NOMO-1 treated with dmso at 0.1 percent for 144 hours (cell line): ENCODE measurements around the gene SLC17A7.
A peak's percentile ranks its signal among the peaks of the same experiment; 100 is the strongest.

Experiments used
- DNase-seq: peaks from one replicate; lab custom pipeline; 2025; ENCODE audit not compliant: unreplicated experiment; lab: John Stamatoyannopoulos, UW

The SLC17A7 gene

GRCh38 chr19:49411681-49412326 lies 29.5 kb downstream of the SLC17A7 start:
- DNase-seq: no peak

GRCh38 chr19:49409441-49410029 lies 31.8 kb downstream of the SLC17A7 start:
- DNase-seq: peak; percentile 67

DNA sequence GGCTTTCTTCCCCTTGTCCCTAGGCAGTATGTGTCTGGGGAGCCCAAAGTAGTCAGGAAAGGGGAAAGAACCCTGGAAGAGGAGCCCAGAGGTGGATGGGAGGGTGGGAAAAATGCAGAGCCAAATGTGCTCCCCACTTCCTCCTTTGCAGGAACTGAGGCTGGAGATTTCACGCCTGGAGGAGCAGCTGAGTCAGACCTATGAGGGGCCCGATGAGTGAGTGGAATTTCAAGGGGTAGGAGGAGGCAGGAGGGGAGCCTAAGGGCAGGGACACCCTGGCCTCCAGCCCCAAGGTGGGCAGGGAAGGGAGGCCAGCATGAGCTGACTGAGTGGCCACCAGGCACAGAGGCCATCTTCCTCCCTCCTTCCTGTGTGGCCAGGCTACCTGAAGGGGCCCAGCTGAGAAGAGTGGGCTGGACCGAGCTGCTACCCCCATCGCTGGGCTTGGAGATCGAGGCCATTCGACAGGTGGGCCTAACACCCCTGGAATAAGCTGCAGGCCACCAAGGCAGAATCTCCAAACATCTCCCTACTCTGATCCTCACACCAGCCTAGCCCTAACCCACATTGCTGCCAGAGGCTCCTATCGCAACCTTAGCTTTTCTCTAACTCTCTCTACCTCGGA lies 32.4 kb downstream of the SLC17A7 start:
- DNase-seq: no peak

GRCh38 chr19:49407482-49408015 lies 33.8 kb downstream of the SLC17A7 start:
- DNase-seq: no peak

- no peak for DNase-seq
These were observed 34.2 kb downstream of the SLC17A7 start for GRCh38 chr19:49407079-49407478.

DNA sequence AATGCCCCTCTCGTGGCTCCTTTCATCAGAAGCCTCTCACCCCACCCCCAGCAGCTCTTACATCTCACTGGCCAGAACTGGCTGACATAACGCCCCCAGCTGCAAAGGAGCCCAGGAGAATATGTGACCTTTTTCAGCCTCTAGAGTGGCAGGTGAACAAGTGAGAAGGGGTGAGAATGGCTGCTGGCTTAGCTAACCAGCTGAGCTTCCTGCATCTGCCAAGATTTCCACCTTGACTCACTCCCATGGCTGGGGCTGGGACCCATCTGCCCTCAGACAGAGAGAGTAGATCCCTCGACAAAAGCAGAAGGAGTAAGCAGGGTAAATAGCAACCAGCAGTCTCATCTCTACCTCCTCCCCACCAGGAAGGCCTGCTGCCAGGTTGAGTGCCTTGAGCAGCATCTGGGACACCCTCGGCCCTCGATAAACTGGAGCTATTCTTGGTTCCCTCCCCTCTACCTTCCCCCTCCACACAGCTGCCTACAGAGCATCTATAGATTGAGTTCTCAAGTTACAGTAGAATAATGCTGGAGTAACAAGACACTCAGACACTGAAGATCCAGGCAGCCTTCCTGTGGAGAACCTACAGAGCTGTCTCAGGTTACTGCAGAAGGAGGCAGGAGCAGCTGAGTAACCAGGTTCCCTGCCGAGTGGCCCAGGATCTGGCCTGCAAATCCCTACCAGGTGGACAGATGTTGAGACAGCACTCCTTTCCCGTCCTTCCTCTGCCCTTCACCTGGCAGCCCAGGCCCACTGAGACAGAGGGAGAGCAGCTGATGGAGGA lies 37.7 kb downstream of the SLC17A7 start:
- DNase-seq: no peak

- no peak for DNase-seq
These were observed 41.3 kb downstream of the SLC17A7 start for GRCh38 chr19:49400029-49400428.

GRCh38 chr19:49398931-49399330 lies 42.4 kb downstream of the SLC17A7 start:
- DNase-seq: no peak

- DNase-seq: no peak
These were observed 43.2 kb downstream of the SLC17A7 start for GRCh38 chr19:49398001-49398615.

GRCh38 chr19:49396738-49397505 lies 44.4 kb downstream of the SLC17A7 start:
- no peak for DNase-seq

GRCh38 chr19:49395581-49396407 lies 45.5 kb downstream of the SLC17A7 start:
- no peak for DNase-seq

DNA sequence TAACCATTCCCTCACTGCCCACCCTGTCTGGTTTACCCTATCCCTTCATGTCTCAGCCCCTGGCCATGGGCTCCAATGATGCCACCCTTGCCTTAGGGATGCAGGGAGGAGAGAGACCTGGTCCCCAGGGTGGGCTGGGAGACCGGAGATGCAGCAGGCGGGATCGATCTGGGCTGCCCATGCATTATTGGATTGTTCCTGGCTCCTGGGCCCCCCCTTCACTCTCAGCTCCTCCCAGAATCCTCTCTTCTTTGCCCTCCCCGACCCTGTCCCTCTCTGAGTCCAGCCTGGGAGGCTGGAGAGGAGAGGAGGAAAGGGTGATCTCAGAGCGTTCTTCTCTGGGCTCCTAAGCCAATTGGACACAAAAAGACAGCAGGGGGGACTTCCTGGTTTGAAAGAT lies 47.4 kb downstream of the SLC17A7 start:
- DNase-seq: no peak

DNA sequence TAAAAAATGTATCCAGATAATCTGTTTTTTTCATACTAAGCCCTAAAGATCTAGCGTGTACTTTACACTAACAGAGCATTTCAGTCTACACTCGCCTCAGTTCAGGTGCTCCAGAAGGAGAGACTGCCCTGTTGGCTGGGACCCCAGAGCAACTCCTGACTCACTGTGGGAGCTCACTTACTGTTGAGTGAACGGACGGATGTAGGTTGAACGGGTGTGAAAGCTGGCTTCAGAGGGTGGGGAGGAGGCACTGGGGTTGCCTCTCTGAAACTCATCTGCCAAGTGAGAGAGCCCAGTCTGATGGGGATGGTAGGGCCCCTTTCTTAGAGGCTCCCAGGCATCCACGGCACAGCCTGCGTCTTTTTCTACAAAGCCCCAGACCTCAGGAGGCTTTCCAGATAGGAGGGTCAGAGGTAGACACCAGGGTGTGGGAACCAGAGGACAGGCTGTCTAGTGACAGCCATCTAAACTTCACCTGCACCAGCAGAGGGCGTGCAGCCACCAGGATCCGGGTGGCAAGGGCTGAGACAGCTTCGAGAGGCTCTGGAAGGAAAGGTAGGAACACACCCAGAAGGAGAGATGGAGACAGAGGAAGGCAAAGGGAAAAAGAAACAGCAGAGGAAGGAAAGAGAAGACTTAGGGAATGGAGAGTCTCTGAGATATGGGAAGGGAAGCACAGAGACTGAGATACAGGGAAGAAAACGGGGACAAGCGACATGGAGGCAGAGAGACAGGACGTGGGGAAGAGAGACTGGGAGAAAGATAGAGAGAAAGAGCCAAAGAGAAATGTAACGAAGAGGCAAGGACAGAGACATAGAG lies 49.5 kb downstream of the SLC17A7 start:
- DNase-seq: peak; percentile 42

DNA sequence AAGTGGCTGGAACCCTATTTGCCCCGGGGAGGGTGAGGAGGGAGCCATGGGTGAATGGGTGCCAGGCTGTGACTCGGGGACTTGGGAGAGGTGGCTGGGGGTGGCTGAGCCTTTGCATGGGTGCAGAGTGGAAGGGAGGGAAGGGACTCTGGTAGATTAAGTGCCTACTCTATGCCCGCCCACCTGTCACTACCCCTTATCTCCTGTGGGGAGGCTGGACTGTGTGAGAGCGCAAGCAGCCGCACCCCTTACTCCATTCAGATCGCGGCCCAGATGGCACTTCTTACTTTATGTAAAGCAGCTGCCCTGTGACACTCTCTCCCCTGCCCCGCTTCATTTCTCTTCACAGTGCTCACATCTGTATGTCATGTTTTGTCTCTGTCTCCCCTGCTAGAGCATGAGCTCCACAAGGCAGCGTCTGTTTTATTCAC lies 50.4 kb downstream of the SLC17A7 start:
- no peak for DNase-seq

DNA sequence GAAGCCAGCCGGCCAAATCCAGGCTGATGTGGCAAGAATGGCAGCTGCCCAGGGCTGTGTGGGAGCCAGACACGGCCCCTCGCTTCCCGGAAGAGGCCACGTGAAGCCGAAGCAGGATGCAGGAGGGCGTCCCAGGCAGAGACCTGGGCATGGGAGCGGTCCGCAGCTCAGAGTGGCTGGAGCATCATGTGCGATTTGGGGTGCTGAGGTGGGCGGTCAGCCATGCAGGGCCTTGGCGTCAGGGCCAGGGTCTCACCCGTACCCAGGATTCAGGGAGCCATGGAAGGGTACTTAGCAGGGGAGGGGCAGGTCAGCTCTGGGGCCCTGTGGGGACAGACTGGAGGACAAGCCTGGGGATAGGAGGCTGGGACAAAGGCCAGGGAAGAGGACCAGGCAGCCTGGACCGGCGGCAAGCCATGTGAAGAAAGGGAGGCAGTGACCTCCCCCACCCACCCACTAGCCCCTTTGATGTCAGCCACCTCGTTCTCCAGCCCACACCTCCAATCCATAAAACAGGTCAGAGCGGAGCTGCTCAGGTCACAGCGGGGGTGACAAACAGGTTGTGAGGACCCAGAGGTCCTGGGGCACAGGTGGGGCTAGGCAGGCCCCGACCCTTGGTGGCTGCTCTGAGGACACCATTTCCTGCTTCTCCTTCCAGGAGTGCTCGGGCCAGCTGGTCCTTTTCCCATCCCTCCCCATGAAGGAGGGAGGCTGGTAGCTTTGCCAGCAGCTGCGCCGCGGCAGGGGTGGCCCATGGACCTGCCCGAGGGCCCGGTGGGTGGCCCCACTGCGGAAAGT lies 51.0 kb downstream of the SLC17A7 start:
- DNase-seq: no peak

- DNase-seq: no peak
These were observed 51.9 kb downstream of the SLC17A7 start for GRCh38 chr19:49389406-49389805.

GRCh38 chr19:49387936-49388372 lies 53.4 kb downstream of the SLC17A7 start, which contains the start of gene KASH5:
Gene KASH5 (plus strand): TSS chr19:49388249. CDS start chr19:49390884, 2,635 bp downstream.
- peak; percentile 88 for DNase-seq

- DNase-seq: no peak
These were observed 57.7 kb downstream of the SLC17A7 start for GRCh38 chr19:49383599-49383998.
